Upper lobe of right lung (tissue), 1 donor: ENCODE data around the gene RNASET2. TPM values are rescaled to one million over a fixed set of nuclear protein-coding genes. Genes with fewer than 3 reads are reported as not detected.
A peak's percentile ranks its signal among the peaks of the same experiment; 100 is the strongest.

ENCODE experiments used
- ATAC-seq: fragments of 200-7000 bp; cut with Tn5 transposase; one replicate; pipeline ENCODE4 v1.9.1; 2020; ENCODE audit warnings: mild to moderate bottlenecking, moderate library complexity
- DNase-seq: peaks from one replicate; pipeline ENCODE4 v3.0.0-alpha.2; 2020
- H3K27ac ChIP-seq: fragments of 200-600 bp; one replicate; pipeline ENCODE4 v1.8.0; 2022
- H3K27me3 ChIP-seq: fragments of 200-600 bp; one replicate; pipeline ENCODE4 v1.8.0; 2022; ENCODE audit warnings: mild to moderate bottlenecking
- H3K36me3 ChIP-seq: fragments of 200-600 bp; one replicate; pipeline ENCODE4 v1.8.0; 2022
- H3K4me1 ChIP-seq: fragments of 200-600 bp; one replicate; pipeline ENCODE4 v1.8.0; 2022
- H3K4me3 ChIP-seq: fragments of 200-600 bp; one replicate; pipeline ENCODE4 v1.8.0; 2022; ENCODE audit warnings: mild to moderate bottlenecking
- H3K9me3 ChIP-seq: fragments of 200-600 bp; one replicate; pipeline ENCODE4 v1.8.0; 2022
- intact Hi-C: fragments of 100-400 bp; cut with DNase I; formaldehyde crosslinking; loops from one replicate; pipeline ENCODE4 v1.11.0; 2022
- total RNA-seq: library from RNA; stranded (reverse); fragmentation: NEBNext Ultra II Directional; extraction: Animal tissue kit (Norgen Biotek cat#: 25700); gene quantifications from one replicate; pipeline ENCODE4 v1.2.1, GENCODE V29; 2021
- TF ChIP-seq, protein P1 (sequence below): fragments of 200-600 bp; IDR thresholded peaks from one replicate; pipeline ENCODE4 v1.8.0; 2022; ENCODE audit warnings: antibody characterized with exemption
- donor health status: DM: no; HTN: yes; CAD: no; lungs with severe emphysema.

Gene RNASET2
- total RNA-seq, 1 donor from 2014 or later: 73.1 TPM

GRCh38 chr6:166942393-166943168, 13.8 kb downstream of the RNASET2 start:
- ATAC-seq (peak; percentile 54), DNase-seq (no peak)
- Histone ChIP-seq H3K27me3 (no peaks in the 10 kb centered on the region), H3K4me3 (no peak overlapping the region), H3K27ac (no peak overlapping the region), H3K9me3 (no peaks in the 10 kb centered on the region), H3K36me3 (peaks cover 32% of the 10 kb centered on the region), H3K4me1 (no peaks in the 10 kb centered on the region)
- intact Hi-C loops: no loop called here
- TF ChIP-seq, protein P1, sequence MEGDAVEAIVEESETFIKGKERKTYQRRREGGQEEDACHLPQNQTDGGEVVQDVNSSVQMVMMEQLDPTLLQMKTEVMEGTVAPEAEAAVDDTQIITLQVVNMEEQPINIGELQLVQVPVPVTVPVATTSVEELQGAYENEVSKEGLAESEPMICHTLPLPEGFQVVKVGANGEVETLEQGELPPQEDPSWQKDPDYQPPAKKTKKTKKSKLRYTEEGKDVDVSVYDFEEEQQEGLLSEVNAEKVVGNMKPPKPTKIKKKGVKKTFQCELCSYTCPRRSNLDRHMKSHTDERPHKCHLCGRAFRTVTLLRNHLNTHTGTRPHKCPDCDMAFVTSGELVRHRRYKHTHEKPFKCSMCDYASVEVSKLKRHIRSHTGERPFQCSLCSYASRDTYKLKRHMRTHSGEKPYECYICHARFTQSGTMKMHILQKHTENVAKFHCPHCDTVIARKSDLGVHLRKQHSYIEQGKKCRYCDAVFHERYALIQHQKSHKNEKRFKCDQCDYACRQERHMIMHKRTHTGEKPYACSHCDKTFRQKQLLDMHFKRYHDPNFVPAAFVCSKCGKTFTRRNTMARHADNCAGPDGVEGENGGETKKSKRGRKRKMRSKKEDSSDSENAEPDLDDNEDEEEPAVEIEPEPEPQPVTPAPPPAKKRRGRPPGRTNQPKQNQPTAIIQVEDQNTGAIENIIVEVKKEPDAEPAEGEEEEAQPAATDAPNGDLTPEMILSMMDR: no peak

DNA sequence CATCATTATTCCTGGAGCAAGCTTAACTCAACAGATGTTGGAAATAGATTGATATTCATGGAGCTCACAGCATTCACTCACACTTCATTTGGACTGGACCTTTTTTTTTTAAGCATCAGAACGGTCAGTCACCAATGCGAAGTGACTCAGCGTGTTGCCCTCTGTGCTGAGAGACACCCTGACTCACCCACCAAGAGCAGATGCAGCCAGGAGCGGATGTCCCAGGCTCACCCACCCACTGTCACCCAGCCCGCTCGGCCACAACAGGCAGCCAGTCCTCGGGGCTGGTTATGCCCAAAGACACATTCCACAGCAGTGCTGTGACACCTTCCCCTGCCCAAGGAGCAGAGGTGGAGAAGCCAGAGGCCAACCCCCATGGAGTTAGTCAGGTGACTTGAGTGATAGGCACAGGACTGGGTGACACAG, 15.7 kb downstream of the RNASET2 start:
- intact Hi-C loops: no loop called here
- Histone ChIP-seq H3K27me3 (no peaks in the 10 kb centered on the region), H3K36me3 (peaks cover 25% of the 10 kb centered on the region), H3K4me1 (no peaks in the 10 kb centered on the region), H3K4me3 (no peak overlapping the region), H3K27ac (no peak overlapping the region), H3K9me3 (no peaks in the 10 kb centered on the region)
- ATAC-seq (peak; percentile 34), DNase-seq (no peak)
- TF ChIP-seq, protein P1: no peak

DNA sequence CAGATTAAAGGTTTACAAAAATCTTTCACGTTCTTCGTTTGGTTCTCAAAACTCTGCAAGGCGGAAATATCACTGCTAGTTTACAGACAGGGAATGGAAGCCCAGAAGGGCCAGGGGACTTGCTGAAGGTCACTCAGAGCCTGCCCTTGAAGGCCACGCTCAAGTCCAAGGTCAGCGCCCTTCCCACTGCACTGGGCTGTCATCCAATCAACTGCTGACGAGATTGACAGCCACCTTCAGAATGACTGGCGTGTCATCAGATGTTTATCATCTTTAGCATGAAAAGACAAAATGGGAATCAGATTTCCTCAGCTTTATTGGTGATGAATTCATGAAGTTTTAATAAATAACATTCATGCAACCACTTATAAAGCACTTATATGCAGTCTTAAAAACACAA, 16.5 kb downstream of the RNASET2 start:
- no peaks in the 10 kb centered on the region for H3K4me1 ChIP-seq
- peaks cover 29% of the 10 kb centered on the region for H3K36me3 ChIP-seq
- ATAC-seq (no peak), DNase-seq (no peak)
- no peaks in the 10 kb centered on the region for H3K27me3 ChIP-seq
- TF ChIP-seq, protein P1: no peak
- no peaks in the 10 kb centered on the region for H3K9me3 ChIP-seq
- intact Hi-C loops: no loop called here
- no peak overlapping the region for H3K4me3 ChIP-seq
- no peak overlapping the region for H3K27ac ChIP-seq

- H3K4me3 ChIP-seq: no peak overlapping the region
- no peak for ATAC-seq
- intact Hi-C loops: no loop called here
- DNase-seq: no peak
- no peaks in the 10 kb centered on the region for H3K9me3 ChIP-seq
- no peaks in the 10 kb centered on the region for H3K27me3 ChIP-seq
- H3K27ac ChIP-seq: no peak overlapping the region
- TF ChIP-seq, protein P1: no peak
- H3K4me1 ChIP-seq: no peaks in the 10 kb centered on the region
- H3K36me3 ChIP-seq: peaks cover 33% of the 10 kb centered on the region
Measured at GRCh38 chr6:166939345-166939744, 17.0 kb downstream of the RNASET2 start.

GRCh38 chr6:166938704-166939103, 17.6 kb downstream of the RNASET2 start:
- H3K4me3 ChIP-seq: no peak overlapping the region
- H3K27me3 ChIP-seq: no peaks in the 10 kb centered on the region
- TF ChIP-seq, protein P1: no peak
- no peaks in the 10 kb centered on the region for H3K9me3 ChIP-seq
- H3K4me1 ChIP-seq: no peaks in the 10 kb centered on the region
- peaks cover 35% of the 10 kb centered on the region for H3K36me3 ChIP-seq
- ATAC-seq: no peak
- DNase-seq: no peak
- intact Hi-C loops: no loop called here
- H3K27ac ChIP-seq: no peak overlapping the region
